ENCODE data around the gene AMPD1.

GRCh38 chr1:114660238-114660637, 35.1 kb downstream of the AMPD1 start:
- TF ChIP-seq CTCF (conservative IDR thresholded peaks at IDR 0.05; ENCODE audit: low read depth, low read length) (no peak), EZH2 (IDR thresholded peaks at IDR 0.05; ENCODE audit: borderline replicate concordance, low read depth, low read length, poor library complexity, severe bottlenecking) (no peak)
